Neural cell (in vitro differentiated cells): Measurements from ENCODE around the gene ATF5. TPM values are rescaled to one million over a fixed set of nuclear protein-coding genes. Genes with fewer than 3 reads are reported as not detected.
"Not testable (repeated sequence)": the region's sequence is repeated elsewhere in the genome, so short reads cannot be mapped to it uniquely, and the experiment has no call there.

Source experiments
- H2AFZ ChIP-seq: fragments of 200-600, 300-800 bp; sonication (generic), shearing (Covaris generic); 2 replicates; pipeline ENCODE4 v1.6.0; 2014; ENCODE audit warnings: low read depth, mild to moderate bottlenecking, antibody characterized with exemption, low read length, moderate library complexity
- H3F3A ChIP-seq: fragments of 200-600 bp; shearing (Covaris generic); 2 replicates; pipeline ENCODE4 v1.6.1; 2016; ENCODE audit warnings: mild to moderate bottlenecking, moderate library complexity, mixed read lengths, antibody characterized with exemption, low read length; ENCODE audit not compliant: insufficient read depth, poor library complexity, severe bottlenecking
- H3K27ac ChIP-seq: fragments of 200-600, 300-800 bp; sonication (generic), shearing (Covaris generic); 2 replicates; pipeline ENCODE4 v1.5.1; 2014; ENCODE audit warnings: mild to moderate bottlenecking, low read length, moderate library complexity
- H3K27me3 ChIP-seq: fragments of 300-800, 200-600 bp; sonication (generic), shearing (Covaris generic); 2 replicates; pipeline ENCODE4 v1.6.0; 2014; ENCODE audit warnings: mild to moderate bottlenecking, low read depth, low read length, moderate library complexity; ENCODE audit not compliant: insufficient read depth
- H3K36me3 ChIP-seq: fragments of 300-800, 200-600 bp; sonication (generic), shearing (Covaris generic); 2 replicates; pipeline ENCODE4 v1.5.1; 2014; ENCODE audit warnings: mild to moderate bottlenecking, antibody characterized with exemption, low read length, moderate library complexity; ENCODE audit not compliant: insufficient read depth
- H3K4me2 ChIP-seq: fragments of 300-800, 200-600 bp; sonication (generic), shearing (Covaris generic); 2 replicates; pipeline ENCODE4 v1.6.0; 2014; ENCODE audit warnings: mild to moderate bottlenecking, low read length
- H3K4me3 ChIP-seq: fragments of 300-800, 200-600 bp; sonication (generic), shearing (Covaris generic); 2 replicates; pipeline ENCODE4 v1.5.1; 2014; ENCODE audit warnings: mild to moderate bottlenecking, low read length, moderate library complexity
- H3K79me2 ChIP-seq: fragments of 200-600 bp; shearing (Covaris generic); replicated peaks from 2 replicates; pipeline ENCODE4 v1.6.0; 2014; ENCODE audit warnings: mild to moderate bottlenecking, low read length, moderate library complexity; ENCODE audit not compliant: insufficient read depth
- H3K9ac ChIP-seq: fragments of 300-800, 200-600 bp; sonication (generic), shearing (Covaris generic); 2 replicates; pipeline ENCODE4 v1.6.1; 2016; ENCODE audit warnings: mild to moderate bottlenecking, low read length, mixed read lengths
- H3K9me2 ChIP-seq: fragments of 200-600 bp; shearing (Covaris generic); 2 replicates; pipeline ENCODE4 v1.6.1; 2016; ENCODE audit warnings: mild to moderate bottlenecking, low read length, mixed read lengths; ENCODE audit not compliant: insufficient read depth
- H3K9me3 ChIP-seq: fragments of 200-600, 300-800 bp; sonication (generic), shearing (Covaris generic); 2 replicates; pipeline ENCODE4 v1.6.1; 2016; ENCODE audit warnings: mild to moderate bottlenecking, mixed run types, low read length, moderate library complexity, mixed read lengths
- H4K20me1 ChIP-seq: fragments of 200-600 bp; shearing (Covaris generic); 2 replicates; pipeline ENCODE4 v1.6.1; 2016; ENCODE audit warnings: mild to moderate bottlenecking, mixed run types; ENCODE audit not compliant: insufficient read depth
- CTCF ChIP-seq: fragments of 450-650 bp; IDR thresholded peaks from 2 replicates; pipeline ENCODE4 v1.5.1; 2014; ENCODE audit warnings: antibody characterized with exemption, mild to moderate bottlenecking, moderate library complexity; ENCODE audit not compliant: poor library complexity, severe bottlenecking
- EP300 ChIP-seq: fragments of 450-650 bp; conservative IDR thresholded peaks from 2 replicates; pipeline ENCODE4 v1.6.1; 2014; ENCODE audit warnings: antibody characterized with exemption, mild to moderate bottlenecking, moderate library complexity; ENCODE audit not compliant: poor library complexity, severe bottlenecking
- EZH2 ChIP-seq: fragments of 200-600, 300-800 bp; shearing (Covaris generic), sonication (generic); IDR thresholded peaks from 2 replicates; pipeline ENCODE4 v1.6.1; 2014; ENCODE audit warnings: antibody characterized with exemption, low read length, borderline replicate concordance, mild to moderate bottlenecking; ENCODE audit not compliant: insufficient read depth, poor library complexity, severe bottlenecking
- MXI1 ChIP-seq: fragments of 450-650 bp; conservative IDR thresholded peaks from 2 replicates; pipeline ENCODE4 v1.6.1; 2014; ENCODE audit warnings: antibody characterized with exemption, mild to moderate bottlenecking; ENCODE audit not compliant: poor library complexity, severe bottlenecking
- POLR2AphosphoS5 ChIP-seq: IDR thresholded peaks from 2 replicates; pipeline ENCODE4 v1.6.1; 2012
- RAD21 ChIP-seq: fragments of 450-650 bp; conservative IDR thresholded peaks from 2 replicates; pipeline ENCODE4 v1.6.1; 2014; ENCODE audit warnings: antibody characterized with exemption, mild to moderate bottlenecking, moderate library complexity
- REST ChIP-seq: IDR thresholded peaks from 2 replicates; pipeline ENCODE4 v1.6.1; 2012; ENCODE audit warnings: borderline replicate concordance
- SMC3 ChIP-seq: fragments of 450-650 bp; conservative IDR thresholded peaks from 2 replicates; pipeline ENCODE4 v1.6.1; 2014; ENCODE audit warnings: antibody characterized with exemption, mild to moderate bottlenecking, moderate library complexity; ENCODE audit not compliant: poor library complexity
- TAF1 ChIP-seq: IDR thresholded peaks from 2 replicates; pipeline ENCODE4 v1.6.1; 2012; ENCODE audit warnings: low read depth
- polyA plus RNA-seq: library from polyadenylated mRNA; depleted of rRNA; stranded (reverse); fragments of >200 nt; gene quantifications from 2 replicates; pipeline ENCODE4 v1.2.3, GENCODE V29; 2014

Gene ATF5
- polyA plus RNA-seq, 1 donor from 2014 or later = 16.1 TPM

GRCh38 chr19:49940482-49940791 is 11.4 kb downstream of the ATF5 start:
- H3K4me2 ChIP-seq = no peak overlapping the region
- no peak overlapping the region for H3K9ac ChIP-seq
- H3K27ac ChIP-seq = no peak overlapping the region
- H3K9me2 ChIP-seq = no peaks in the 10 kb centered on the region
- no peaks in the 10 kb centered on the region for H3K27me3 ChIP-seq
- H2AFZ ChIP-seq = no peak overlapping the region
- H3F3A ChIP-seq = no peaks in the 10 kb centered on the region
- H4K20me1 ChIP-seq = no peaks in the 10 kb centered on the region
- no peak for TF ChIP-seq EZH2
- TF ChIP-seq RAD21 = no peak
- no peak for TF ChIP-seq TAF1
- TF ChIP-seq REST = no peak
- no peak for TF ChIP-seq SMC3
- no peak for TF ChIP-seq POLR2AphosphoS5
- no peak for TF ChIP-seq MXI1
- no peak for TF ChIP-seq CTCF
- no peak for TF ChIP-seq EP300
- no peaks in the 10 kb centered on the region for H3K36me3 ChIP-seq
- H3K4me3 ChIP-seq = no peak overlapping the region
- H3K9me3 ChIP-seq = no peaks in the 10 kb centered on the region
- H3K79me2 ChIP-seq = no peaks in the 10 kb centered on the region

- H4K20me1 ChIP-seq, H3K27me3 ChIP-seq, H3K4me3 ChIP-seq, H3K79me2 ChIP-seq, H3K36me3 ChIP-seq, H2AFZ ChIP-seq, H3F3A ChIP-seq, H3K4me2 ChIP-seq, H3K9ac ChIP-seq, H3K27ac ChIP-seq, H3K9me3 ChIP-seq, H3K9me2 ChIP-seq: not testable (repeated sequence)
Observed at GRCh38 chr19:49944567-49944966, 15.6 kb downstream of the ATF5 start.

GRCh38 chr19:49946415-49946814 is 17.4 kb downstream of the ATF5 start:
- no peaks in the 10 kb centered on the region for H3K9me2 ChIP-seq
- no peaks in the 10 kb centered on the region for H3K79me2 ChIP-seq
- TF ChIP-seq MXI1 = no peak
- TF ChIP-seq POLR2AphosphoS5 = no peak
- TF ChIP-seq REST = no peak
- TF ChIP-seq CTCF = no peak
- no peak for TF ChIP-seq EZH2
- no peak for TF ChIP-seq TAF1
- no peak for TF ChIP-seq RAD21
- no peak for TF ChIP-seq SMC3
- no peak for TF ChIP-seq EP300
- no peak overlapping the region for H3K27ac ChIP-seq
- no peaks in the 10 kb centered on the region for H3K27me3 ChIP-seq
- no peak overlapping the region for H2AFZ ChIP-seq
- H3K9ac ChIP-seq = no peak overlapping the region
- no peak overlapping the region for H3K4me3 ChIP-seq
- no peak overlapping the region for H3K4me2 ChIP-seq
- no peaks in the 10 kb centered on the region for H3F3A ChIP-seq
- no peaks in the 10 kb centered on the region for H4K20me1 ChIP-seq
- no peaks in the 10 kb centered on the region for H3K9me3 ChIP-seq
- H3K36me3 ChIP-seq = no peaks in the 10 kb centered on the region
